K562 (cell line): ENCODE measurements around the gene SOX6. TPM values are rescaled to one million over a fixed set of nuclear protein-coding genes. Genes with fewer than 3 reads are reported as not detected.
"Not testable (repeated sequence)": the region's sequence is repeated elsewhere in the genome, so short reads cannot be mapped to it uniquely, and the experiment has no call there.

Source experiments
- ATAC-seq: fragments of 200-7000 bp; cut with Tn5 transposase; 3 replicates; pipeline ENCODE4 v1.9.1; 2020; ENCODE audit warnings: moderate library complexity
- BruUV-seq: library from RNA; stranded (reverse); fragments of 400-500 nt; replicated peaks from 2 replicates; lab custom pipeline; 2021; lab: Mats Ljungman, UMichigan
- CTCF ChIA-PET: fragments of 300-600 bp; formaldehyde crosslinking; extraction: SDS; loops from one replicate; lab custom pipeline; 2021; ENCODE audit warnings: low intra/inter-chr PET ratio; lab: Yijun Ruan, JAX
- POLR2A ChIA-PET: fragments of 300-600, 350-650 bp; sonication (Branson Sonifier 250); formaldehyde crosslinking; extraction: SDS; loops from one replicate; lab custom pipeline; 2021; ENCODE audit warnings: antibody characterized with exemption, inconsistent platforms; lab: Yijun Ruan, JAX
- DNase-seq, 4 experiments: peaks; one replicate each; pipeline versions ENCODE4 v3.0.0 to v3.0.0-alpha.2; 2011 to 2018; ENCODE audit warnings: low spot score in 3 of 4, mixed read lengths in 3 of 4; ENCODE audit errors: extremely low read depth in 1 of 4
- FAIRE-seq: peaks from 2 replicates; lab custom pipeline; 2011; peaks lifted over from hg19 to GRCh38; lab: Jason Lieb, UNC
- H2AFZ ChIP-seq: 2 replicates; pipeline ENCODE4 v1.6.0; 2011; ENCODE audit warnings: low read depth, low read length, control low read depth, inconsistent platforms
- H3K27ac ChIP-seq: fragments of 200-600 bp; 3 replicates; pipeline ENCODE4 v1.8.0; 2011; ENCODE audit warnings: low read depth, mild to moderate bottlenecking, control low read depth, inconsistent platforms, low read length, moderate library complexity, mixed read lengths; ENCODE audit errors: extremely low read depth
- H3K27me3 ChIP-seq, 2 experiments: fragments of 300-600 bp in 1 of 2; 2 replicates in 1 of 2; 3 replicates in 1 of 2; pipeline versions ENCODE4 v1.6.0 to v1.8.0; 2011; ENCODE audit warnings: inconsistent platforms in 2 of 2, low read length in 2 of 2, mild to moderate bottlenecking in 1 of 2, mixed read lengths in 1 of 2, moderate library complexity in 1 of 2; ENCODE audit not compliant: control insufficient read depth in 2 of 2, insufficient read depth in 2 of 2
- H3K36me3 ChIP-seq: fragments of 300-600 bp; 3 replicates; pipeline ENCODE4 v1.8.0; 2011; ENCODE audit warnings: mild to moderate bottlenecking, low read length, inconsistent platforms; ENCODE audit not compliant: control insufficient read depth, insufficient read depth
- H3K4me1 ChIP-seq, 2 experiments: fragments of 200-600 bp in 1 of 2; replicated peaks in 1 of 2; 2 replicates in 1 of 2; 3 replicates in 1 of 2; pipeline versions ENCODE4 v1.5.1 to v1.8.0; 2011; ENCODE audit warnings: inconsistent platforms in 2 of 2, low read length in 2 of 2, mild to moderate bottlenecking in 1 of 2, mixed read lengths in 1 of 2, moderate library complexity in 1 of 2; ENCODE audit not compliant: control insufficient read depth in 2 of 2, insufficient read depth in 2 of 2
- H3K4me2 ChIP-seq: 2 replicates; pipeline ENCODE4 v1.6.1; 2011; ENCODE audit warnings: low read length, control low read depth, inconsistent platforms, mixed read lengths; ENCODE audit not compliant: insufficient read depth
- H3K4me3 ChIP-seq: fragments of 200-600 bp; sonication (generic), shearing (Covaris generic); 2 replicates; pipeline ENCODE4 v1.5.1; 2016; ENCODE audit warnings: control low read depth, inconsistent platforms
- H3K79me2 ChIP-seq: fragments of 200-600 bp; 3 replicates; pipeline ENCODE4 v1.8.0; 2011; ENCODE audit warnings: low read length, inconsistent platforms; ENCODE audit not compliant: control insufficient read depth, insufficient read depth
- H3K9ac ChIP-seq, 2 experiments: 2 replicates each; pipeline versions ENCODE4 v1.6.0 to v1.6.1; 2011; ENCODE audit warnings: low read depth in 2 of 2, low read length in 2 of 2, control low read depth in 1 of 2, inconsistent platforms in 1 of 2, mild to moderate bottlenecking in 1 of 2, mixed read lengths in 1 of 2; ENCODE audit not compliant: insufficient read depth in 1 of 2
- H3K9me1 ChIP-seq: one replicate; pipeline ENCODE4 v1.6.0; 2011; ENCODE audit warnings: inconsistent platforms, mild to moderate bottlenecking, low read length, moderate library complexity; ENCODE audit not compliant: control insufficient read depth, insufficient read depth
- H3K9me3 ChIP-seq: replicated peaks from 2 replicates; pipeline ENCODE4 v1.5.1; 2011; ENCODE audit warnings: low read depth, low read length, inconsistent platforms; ENCODE audit not compliant: control insufficient read depth, insufficient read depth
- H4K20me1 ChIP-seq: replicated peaks from 2 replicates; pipeline ENCODE4 v1.6.1; 2011; ENCODE audit warnings: low read length, inconsistent platforms, mixed read lengths; ENCODE audit not compliant: control insufficient read depth, insufficient read depth
- C11orf30 ChIP-seq: fragments of 450-650 bp; IDR thresholded peaks from 2 replicates; pipeline ENCODE4 v1.6.1; 2016; ENCODE audit warnings: low read depth, mild to moderate bottlenecking
- MEIS2 ChIP-seq: fragments of 450-650 bp; IDR thresholded peaks from 2 replicates; pipeline ENCODE4 v1.6.1; 2014; ENCODE audit warnings: mild to moderate bottlenecking; ENCODE audit not compliant: partially characterized antibody
- NCOA2 ChIP-seq, 2 experiments: fragments of 450-650 bp; IDR thresholded peaks; 2 replicates each; pipeline ENCODE4 v1.6.1; 2018; ENCODE audit warnings: mild to moderate bottlenecking in 2 of 2, moderate library complexity in 1 of 2; ENCODE audit not compliant: partially characterized antibody in 2 of 2
- POLR2B ChIP-seq: fragments of 450-650 bp; IDR thresholded peaks from 2 replicates; pipeline ENCODE4 v1.6.1; 2018; ENCODE audit warnings: low read depth; ENCODE audit not compliant: partially characterized antibody
- POLR3A ChIP-seq: IDR thresholded peaks from 2 replicates; pipeline ENCODE4 v1.6.1; 2011; ENCODE audit warnings: borderline replicate concordance, mild to moderate bottlenecking, moderate library complexity; ENCODE audit not compliant: insufficient read length, insufficient read depth; ENCODE audit errors: extremely low read depth
- ZNF316 ChIP-seq: fragments of 450-650 bp; IDR thresholded peaks from 2 replicates; pipeline ENCODE4 v1.6.1; 2016
- WGBS: fragments of 100-300 bp; shearing (Covaris generic); methylation state at CpG from one replicate; pipeline ENCODE4 v1.1.6; 2016; ENCODE audit warnings: low coverage, mixed read lengths; ENCODE audit not compliant: insufficient coverage; ENCODE audit errors: missing lambda C conversion rate; 5-methylcytosine and 5-hydroxymethylcytosine counted together
- in situ Hi-C: fragments of 300-500 bp; cut with MboI; formaldehyde crosslinking; loops from 4 replicates; pipeline ENCODE4 v1.15.0; 2018; ENCODE audit warnings: inconsistent platforms, mixed read lengths
- intact Hi-C: fragments of 100-400 bp; cut with micrococcal nuclease; formaldehyde crosslinking; loops from 2 replicates; pipeline ENCODE4 v1.14.2; 2022
- polyA plus RNA-seq, 8 experiments: library from polyadenylated mRNA; depleted of rRNA in 4 of 8; stranded (reverse) in 5 of 8; unstranded in 3 of 8; fragments of >200 nt; fragmentation: Nextera tagmentation in 2 of 8; fragmentation: Illumina TruSeq in 1 of 8; extraction: Ambion mirVana in 2 of 8; extraction: Trizol in 1 of 8; gene quantifications; 2 replicates each; pipeline versions ENCODE4 v1.2.1 to v1.2.3, GENCODE V29; 2011 to 2014; ENCODE audit warnings: inconsistent platforms in 1 of 8, missing spikeins in 1 of 8
- total RNA-seq, 7 experiments: library from RNA; depleted of rRNA in 6 of 7; stranded (reverse); fragments of >200 nt in 6 of 7; fragmentation: Illumina TruSeq in 2 of 7; extraction: Trizol in 2 of 7; gene quantifications; 2 replicates each; pipeline versions ENCODE4 v1.2.1 to v1.2.3, GENCODE V29; 2011 to 2021; ENCODE audit warnings: low replicate concordance in 1 of 7
- TF ChIP-seq, protein P1 (sequence below): sonication (generic); formaldehyde crosslinking; IDR thresholded peaks from 2 replicates; pipeline ENCODE4 v1.8.0; 2022; ENCODE audit warnings: mild to moderate bottlenecking, missing genetic modification reagents, borderline replicate concordance

Gene SOX6
- total and polyA plus RNA-seq, 9 of the 15 experiments (the other 6 are each of a cell fraction or from before 2014, with no cell fraction given), result 0.89 to 8.7 (median 5.7) TPM

DNA sequence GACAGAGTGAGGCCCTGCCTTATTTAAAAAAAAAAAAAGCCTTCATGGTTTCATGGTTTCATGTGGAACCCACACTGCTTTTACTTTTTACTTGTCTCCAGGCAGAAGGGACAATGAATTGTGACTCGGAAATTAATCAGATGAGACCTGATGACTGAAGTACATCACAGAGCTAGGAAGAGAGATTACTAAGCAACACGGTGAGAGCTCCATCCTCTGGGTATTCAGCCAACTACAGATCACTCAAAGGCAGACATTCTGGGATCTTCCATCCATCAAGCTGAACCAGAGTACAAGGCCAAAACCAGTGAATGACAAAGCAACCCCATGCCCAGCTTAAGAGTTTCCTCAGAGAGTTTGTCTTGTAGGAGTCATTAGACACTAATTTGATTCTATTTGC, 433.2 kb downstream of the SOX6 start (continued):
- TF ChIP-seq, protein P1, sequence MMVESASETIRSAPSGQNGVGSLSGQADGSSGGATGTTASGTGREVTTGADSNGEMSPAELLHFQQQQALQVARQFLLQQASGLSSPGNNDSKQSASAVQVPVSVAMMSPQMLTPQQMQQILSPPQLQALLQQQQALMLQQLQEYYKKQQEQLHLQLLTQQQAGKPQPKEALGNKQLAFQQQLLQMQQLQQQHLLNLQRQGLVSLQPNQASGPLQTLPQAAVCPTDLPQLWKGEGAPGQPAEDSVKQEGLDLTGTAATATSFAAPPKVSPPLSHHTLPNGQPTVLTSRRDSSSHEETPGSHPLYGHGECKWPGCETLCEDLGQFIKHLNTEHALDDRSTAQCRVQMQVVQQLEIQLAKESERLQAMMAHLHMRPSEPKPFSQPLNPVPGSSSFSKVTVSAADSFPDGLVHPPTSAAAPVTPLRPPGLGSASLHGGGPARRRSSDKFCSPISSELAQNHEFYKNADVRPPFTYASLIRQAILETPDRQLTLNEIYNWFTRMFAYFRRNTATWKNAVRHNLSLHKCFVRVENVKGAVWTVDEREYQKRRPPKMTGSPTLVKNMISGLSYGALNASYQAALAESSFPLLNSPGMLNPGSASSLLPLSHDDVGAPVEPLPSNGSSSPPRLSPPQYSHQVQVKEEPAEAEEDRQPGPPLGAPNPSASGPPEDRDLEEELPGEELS (CRISPR knock-in tag), result no peak
- TF ChIP-seq NCOA2 (IDR thresholded peaks at IDR 0.05; ENCODE audit: partially characterized antibody in 2 of 2), result no peak
- peak; percentile 61 for TF ChIP-seq MEIS2
- no peak for TF ChIP-seq POLR3A
- TF ChIP-seq POLR2B, result no peak
- TF ChIP-seq, all 486 proteins: peak for 7

DNA sequence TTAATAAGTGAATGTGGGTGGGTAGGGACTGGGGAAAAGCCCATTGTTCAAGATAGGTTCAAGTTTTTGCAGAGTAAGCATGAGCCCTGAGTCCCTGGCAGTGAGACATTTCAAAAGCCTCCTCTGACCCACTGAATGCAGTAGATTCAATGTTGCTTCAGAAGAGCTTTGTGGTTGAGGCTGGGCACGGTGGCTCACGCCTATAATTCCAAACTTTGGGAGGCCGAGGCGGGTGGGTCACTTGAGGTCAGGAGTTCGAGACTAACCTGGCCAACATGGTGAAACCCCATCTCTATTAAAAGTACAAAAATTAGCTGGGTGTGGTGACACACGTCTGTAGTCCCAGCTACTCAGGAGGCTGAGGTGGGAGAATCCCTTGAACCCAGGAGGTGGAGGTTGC, 433.6 kb downstream of the SOX6 start:
- H3K9ac ChIP-seq, H2AFZ ChIP-seq, H3K9me3 ChIP-seq, H3K79me2 ChIP-seq, DNase-seq, FAIRE-seq, in situ Hi-C loops, H3K36me3 ChIP-seq, BruUV-seq, ATAC-seq, H3K27ac ChIP-seq, H3K9me1 ChIP-seq, H3K4me2 ChIP-seq, H3K4me3 ChIP-seq, H3K4me1 ChIP-seq, H4K20me1 ChIP-seq: not testable (repeated sequence)
- intact Hi-C loops, result loop anchor here (1.0 to 5.0 kb wide), 3 partner anchors 70 to 270 kb away; no protein-coding TSS in a partner anchor
- TF ChIP-seq ZNF316, result peak; percentile 17; the same call in 1 of the 2 replicates
- peak; percentile 12; the same call in 1 of the 2 replicates for TF ChIP-seq C11orf30
- ChIA-PET POLR2A (interaction anchor here (0.5 to 0.8 kb wide), 3 partner anchors 9 to 662 kb away, joined by 3 to 4 read pairs (median 4); no protein-coding TSS in a partner anchor), CTCF (interaction anchor here (2.0 kb wide), 1 partner anchor 71 kb away, joined by 7 read pairs; no protein-coding TSS in a partner anchor)
- 4% methylated on average over 6 of the region's 6 CpGs for WGBS
- H3K27me3 ChIP-seq, result peaks cover 3 to 13% of the 10 kb centered on the region in 2 experiments; a peak in 3 of 5 replicates
